MM.1S (cell line): ENCODE results near the gene SPDEF.

Experiments used
- CTCF ChIP-seq: fragments of 300-600 bp; sonication (generic); IDR thresholded peaks from 2 replicates; pipeline ENCODE4 v1.5.1; 2016; ENCODE audit warnings: antibody characterized with exemption, low read length, mixed read lengths
- EZH2 ChIP-seq: fragments of 300-600 bp; sonication (generic); optimal IDR thresholded peaks from 2 replicates; pipeline ENCODE3; 2017; ENCODE audit warnings: low read depth, mild to moderate bottlenecking, antibody characterized with exemption, low read length, mixed read lengths
- EZH2phosphoT487 ChIP-seq: fragments of 300-600 bp; sonication (generic); IDR thresholded peaks from 2 replicates; pipeline ENCODE4 v1.6.1; 2018; ENCODE audit warnings: antibody characterized with exemption, low read length

- TF ChIP-seq CTCF (no peak), EZH2 (no peak), EZH2phosphoT487 (no peak)
These were observed 13.3 kb upstream of the SPDEF start for GRCh38 chr6:34569361-34569973.
